GM03348 (cell line): Measurements from ENCODE around the gene ALDH1A3.

Experiments used
- DNase-seq: peaks from one replicate; pipeline ENCODE4 v3.0.0; 2012; ENCODE audit warnings: low spot score

Gene ALDH1A3

DNA sequence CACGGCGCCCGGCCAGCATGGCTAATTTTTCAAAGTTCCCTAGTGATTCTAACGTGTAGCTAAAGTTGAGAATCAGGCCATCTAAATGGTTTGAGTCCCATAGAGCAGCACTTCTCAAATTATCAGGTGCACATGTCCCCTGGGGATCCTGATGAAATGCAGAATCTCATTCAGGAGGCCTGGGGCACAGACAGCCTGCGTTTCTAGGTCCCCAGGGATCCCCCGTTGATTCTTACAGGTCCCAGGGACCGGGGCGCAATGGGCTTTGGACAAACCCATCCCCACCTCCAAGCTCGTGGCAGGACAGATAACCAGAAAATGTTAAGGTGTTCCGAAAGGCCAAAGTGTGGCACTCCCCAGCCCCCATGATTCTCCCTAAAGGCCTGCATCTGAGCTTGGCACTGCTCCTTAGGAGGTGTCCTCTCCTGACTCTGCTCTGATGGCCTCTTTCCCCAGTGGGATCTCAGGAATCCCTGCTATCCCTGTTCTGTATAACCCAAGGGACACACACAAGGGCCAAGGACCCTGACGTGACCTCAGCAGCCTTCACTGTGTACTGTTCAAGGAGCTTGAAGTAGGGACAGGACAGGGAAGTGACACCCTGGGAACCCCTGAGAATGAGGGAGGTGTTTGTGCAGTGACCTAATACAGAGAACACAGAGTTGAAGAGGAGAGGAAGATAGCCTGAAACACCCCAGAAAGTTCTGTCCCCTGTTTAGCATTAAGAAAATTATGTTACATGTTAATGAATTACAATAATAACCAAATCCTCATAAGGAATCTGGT, 47.5 kb downstream of the ALDH1A3 start:
- no peak for DNase-seq

DNA sequence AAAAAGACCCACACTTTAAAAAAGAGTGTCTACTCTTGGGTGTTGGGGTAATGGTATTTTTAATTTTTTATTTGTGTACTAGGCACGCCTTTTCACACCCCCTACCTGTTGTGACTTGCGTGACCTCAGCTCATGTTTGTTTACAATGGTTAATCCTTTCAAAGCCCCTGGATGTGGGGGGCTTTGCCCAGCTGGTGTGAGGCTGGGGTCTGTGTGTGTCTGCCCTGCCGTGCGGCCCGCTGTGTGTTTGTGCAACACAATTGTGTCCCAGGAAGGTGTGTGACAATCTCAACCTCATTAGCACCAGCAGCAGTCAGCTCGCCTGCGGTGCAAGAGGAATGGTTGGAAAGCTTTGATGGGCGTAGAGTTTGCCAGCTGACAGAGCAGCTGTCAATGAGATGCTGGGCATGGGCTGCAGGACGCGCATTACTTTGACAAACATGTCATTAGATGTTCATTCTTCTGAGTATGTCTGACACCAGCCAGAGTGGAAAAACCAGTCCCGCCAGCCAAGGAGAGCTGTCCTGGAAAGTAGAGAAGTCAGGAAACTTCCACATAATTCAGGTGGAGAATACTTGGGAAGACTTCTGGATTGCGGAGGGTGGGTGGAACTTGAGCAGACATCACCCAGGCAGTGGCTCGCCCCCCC, 49.1 kb downstream of the ALDH1A3 start:
- DNase-seq, result no peak

DNA sequence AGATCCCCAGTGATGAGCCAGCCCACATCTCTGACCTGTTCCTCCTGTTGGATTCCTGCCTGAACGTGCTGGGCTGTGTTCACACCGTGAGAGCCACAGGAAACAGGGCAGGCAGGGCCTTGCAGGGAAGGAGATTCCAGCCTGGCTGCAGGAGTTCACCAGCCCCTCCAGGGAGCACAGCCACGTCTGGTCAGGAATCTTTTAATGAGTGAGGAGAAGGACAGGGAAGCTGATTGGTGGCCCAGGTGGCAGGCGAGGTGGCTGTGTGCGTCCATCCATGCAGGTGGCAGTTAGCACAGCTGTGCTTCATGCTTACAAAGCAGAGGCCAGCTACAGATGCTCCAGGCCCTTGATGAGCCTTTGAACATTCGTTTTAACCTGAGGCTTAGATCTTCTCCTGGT, 50.0 kb downstream of the ALDH1A3 start:
- DNase-seq, result no peak

DNA sequence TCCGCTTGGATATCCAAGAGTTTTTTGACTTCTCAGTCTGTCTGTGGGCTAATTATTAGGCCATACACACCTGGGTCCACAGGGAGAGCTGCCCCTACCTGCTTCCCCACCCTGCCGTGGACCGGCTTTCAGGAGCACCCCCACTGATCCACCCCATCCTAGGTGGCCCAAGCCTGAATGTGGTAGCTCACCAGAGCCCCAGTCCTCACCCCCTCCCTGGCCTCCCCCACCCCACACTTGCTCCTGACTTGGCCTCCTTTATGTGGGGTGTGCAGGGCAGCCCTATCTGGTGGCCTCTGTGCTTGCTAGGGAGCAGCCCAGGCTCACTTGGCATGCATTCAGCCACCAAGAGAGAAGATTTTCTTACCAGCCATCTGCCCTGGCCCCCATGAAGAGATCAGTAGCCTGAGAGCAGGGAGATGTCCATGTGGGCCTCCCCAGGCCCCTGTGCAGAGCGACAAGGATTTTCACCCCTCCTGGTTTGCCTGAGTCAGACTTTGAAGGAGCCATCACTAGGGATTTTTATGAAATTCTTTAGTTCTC, 50.7 kb downstream of the ALDH1A3 start:
- DNase-seq, result no peak

DNA sequence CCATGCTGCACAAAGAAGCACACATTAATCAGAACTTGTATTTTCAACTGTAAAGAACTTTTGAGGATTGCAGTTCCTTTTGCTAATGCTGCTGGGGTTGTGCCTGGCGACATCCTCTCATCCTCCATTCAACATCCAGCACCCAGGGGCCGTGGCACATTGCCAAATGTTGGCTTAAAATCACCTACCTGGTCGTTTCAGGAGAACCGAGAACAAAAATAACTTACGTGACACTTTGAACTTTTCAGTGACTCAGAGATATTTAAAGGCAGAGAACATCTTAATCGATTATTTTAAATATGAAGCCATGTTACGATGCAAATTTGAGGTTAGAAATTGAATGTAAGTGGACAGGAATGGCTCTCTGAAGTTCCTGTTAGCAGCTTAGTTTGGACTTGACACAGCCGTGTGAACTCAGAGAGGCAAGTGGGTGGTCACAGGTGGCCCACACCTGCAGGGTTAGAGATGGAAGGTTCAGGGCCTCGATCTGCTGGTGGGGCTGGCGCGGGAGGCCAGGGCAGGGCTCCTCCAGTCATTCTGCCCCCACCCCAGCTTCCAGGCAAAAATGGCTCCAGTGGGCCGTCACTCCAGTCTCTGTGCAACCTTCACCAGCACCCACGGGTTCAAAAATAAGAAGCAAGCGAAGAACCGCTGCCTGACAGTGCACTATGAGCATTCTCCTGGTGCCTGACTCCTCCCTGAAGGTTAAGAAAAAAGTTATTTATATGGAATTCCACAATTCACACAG, 51.7 kb downstream of the ALDH1A3 start:
- DNase-seq, result no peak

- peak; percentile 35 for DNase-seq
These were observed 53.2 kb downstream of the ALDH1A3 start for GRCh38 chr15:100932676-100933348.

DNA sequence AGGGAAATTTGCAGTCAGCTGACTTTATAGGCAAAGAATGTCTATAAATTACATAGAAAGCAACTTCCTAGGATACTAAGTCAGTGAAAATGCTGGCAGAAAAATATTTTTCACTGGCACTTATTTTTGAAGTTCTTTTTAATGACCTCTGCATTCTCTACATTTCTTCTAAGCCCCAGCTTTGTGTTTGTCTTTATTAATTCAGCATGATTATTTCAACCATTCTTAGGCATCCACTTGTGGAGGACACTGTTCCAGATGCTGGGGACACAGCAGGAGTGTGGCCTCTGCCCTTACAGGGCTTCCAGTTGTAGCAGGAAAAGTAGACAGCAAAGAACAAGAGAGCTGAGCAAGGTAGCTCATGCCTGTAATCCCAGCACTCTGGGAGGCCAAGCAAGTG, 54.5 kb downstream of the ALDH1A3 start:
- DNase-seq, result peak; percentile 33

DNA sequence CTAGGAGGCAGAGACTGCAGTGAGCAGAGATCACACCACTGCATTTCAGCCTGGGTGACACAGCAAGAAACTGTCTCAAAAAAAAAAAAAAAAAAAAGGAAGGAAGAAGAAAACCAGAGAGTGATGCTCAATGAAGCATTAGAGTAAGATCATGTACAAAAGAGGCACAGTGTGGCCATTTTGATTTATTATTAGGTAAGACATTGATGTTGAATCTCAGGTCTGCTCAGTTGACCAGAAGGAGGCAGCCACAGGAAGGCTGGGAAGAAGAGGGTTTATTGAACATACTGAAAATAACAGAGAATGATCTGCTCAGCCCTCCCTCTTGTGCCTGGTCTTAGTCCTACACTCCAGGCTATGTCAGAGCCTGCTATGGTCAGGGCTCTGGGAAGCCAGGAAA, 55.1 kb downstream of the ALDH1A3 start:
- no peak for DNase-seq

GRCh38 chr15:100937171-100937570, 57.5 kb downstream of the ALDH1A3 start:
- no peak for DNase-seq

DNA sequence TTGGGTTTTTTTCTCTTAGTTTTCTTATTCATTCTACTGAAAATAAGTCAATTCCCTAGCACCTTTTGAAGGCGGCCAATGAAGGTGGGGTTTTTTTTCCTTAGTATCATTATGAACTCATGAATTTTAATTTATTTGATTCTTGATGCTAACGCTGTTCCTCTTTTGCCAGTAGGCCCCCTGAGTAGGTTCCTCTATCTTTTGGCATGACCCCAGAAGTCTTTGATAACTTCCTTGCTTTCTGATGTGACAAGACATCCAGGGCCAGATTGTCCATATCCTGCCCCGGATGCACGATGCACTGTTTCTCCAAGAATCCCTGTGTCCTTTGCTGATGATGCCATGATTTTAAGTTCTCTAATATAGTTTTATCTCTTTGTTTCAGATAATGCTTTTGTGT, 60.2 kb downstream of the ALDH1A3 start:
- DNase-seq, result no peak

- DNase-seq, result no peak
These were observed 61.2 kb downstream of the ALDH1A3 start for GRCh38 chr15:100940767-100941379.

GRCh38 chr15:100941536-100941935, 61.9 kb downstream of the ALDH1A3 start:
- no peak for DNase-seq

- DNase-seq, result no peak
These were observed 63.2 kb downstream of the ALDH1A3 start for GRCh38 chr15:100942656-100943425.

DNA sequence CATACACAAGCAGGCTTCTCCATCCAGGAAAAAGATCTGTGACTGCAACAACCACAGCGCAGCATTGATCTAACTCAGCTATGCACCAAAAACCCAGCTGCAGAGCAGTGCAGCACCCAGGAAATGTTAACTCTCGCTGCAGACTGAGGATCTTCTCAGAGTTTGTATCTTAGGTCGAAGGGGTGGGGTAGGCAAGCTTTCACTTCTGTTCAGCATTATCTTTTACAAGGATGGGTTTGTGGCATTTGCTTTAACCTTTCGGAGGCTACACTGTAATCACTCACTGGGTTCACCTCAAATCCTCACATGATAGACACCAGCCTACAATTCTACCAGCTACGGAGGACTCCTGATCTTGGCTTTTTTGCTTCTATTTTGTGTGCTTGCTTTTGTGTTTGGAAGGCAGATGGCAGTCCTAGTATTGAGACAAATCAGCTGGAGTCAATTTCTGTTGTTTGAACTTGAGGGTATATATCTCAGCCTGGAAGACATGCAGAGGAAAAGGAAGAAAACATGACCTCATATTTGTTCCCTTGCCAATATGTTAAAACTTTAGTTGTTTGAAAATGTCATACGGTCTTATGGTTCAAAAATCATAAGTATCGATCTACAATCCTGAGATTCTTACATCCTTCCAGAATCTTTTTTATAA, 64.7 kb downstream of the ALDH1A3 start:
- peak; percentile 40 for DNase-seq

GRCh38 chr15:100944986-100945385, 65.4 kb downstream of the ALDH1A3 start:
- DNase-seq, result no peak

- DNase-seq, result no peak
These were observed 68.3 kb downstream of the ALDH1A3 start for GRCh38 chr15:100947760-100948429.

GRCh38 chr15:100948430-100948762, 68.8 kb downstream of the ALDH1A3 start:
- DNase-seq, result no peak

DNA sequence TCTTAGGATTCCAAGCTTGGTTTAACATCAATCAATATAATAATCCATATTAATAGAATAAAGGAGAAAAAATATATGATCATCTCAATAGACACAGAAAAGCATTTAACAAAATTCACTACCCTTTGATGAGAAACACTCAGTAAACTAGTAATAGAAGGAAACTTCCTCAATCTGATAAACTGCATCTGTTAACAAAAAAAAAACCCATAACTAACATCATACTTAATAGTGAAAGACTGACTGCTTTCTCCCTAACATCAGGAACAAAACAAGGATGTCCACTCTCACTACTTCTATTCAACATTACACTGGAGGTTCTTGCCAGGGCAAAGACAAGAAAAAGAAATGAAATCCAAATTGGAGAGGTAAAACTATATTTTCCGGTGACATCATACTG, 70.1 kb downstream of the ALDH1A3 start:
- DNase-seq, result no peak

GRCh38 chr15:100951965-100952364, 72.3 kb downstream of the ALDH1A3 start:
- no peak for DNase-seq

DNA sequence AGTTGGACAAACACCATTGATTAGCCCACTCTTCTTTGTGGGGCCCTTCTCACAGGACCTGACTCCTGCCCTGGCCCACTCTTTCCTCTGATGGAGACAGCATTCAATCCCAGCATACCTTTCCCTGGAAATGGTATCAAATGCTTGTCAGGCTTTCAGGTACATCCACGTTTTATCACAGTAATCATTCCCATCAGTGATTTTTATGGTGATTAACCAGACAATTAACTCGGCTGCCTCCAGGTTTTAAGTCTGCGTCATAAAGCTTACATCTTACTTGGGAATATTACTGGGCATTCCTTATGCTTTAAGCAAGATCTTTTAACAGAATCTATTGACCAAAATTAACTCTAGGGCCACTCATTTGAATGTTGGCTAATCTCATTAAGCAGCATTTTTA, 72.9 kb downstream of the ALDH1A3 start:
- no peak for DNase-seq
